ENCODE data around the gene CPNE7.

Gene CPNE7

GRCh38 chr16:89583895-89584644, 8.5 kb downstream of the CPNE7 start:
- H3K4me3 ChIP-seq (ENCODE audit: low read length, poor library complexity, severe bottlenecking), result no peak overlapping the region
- no peak overlapping the region for H2AFZ ChIP-seq (ENCODE audit: low read length)
- no peak overlapping the region for H3K9ac ChIP-seq (ENCODE audit: low read depth, low read length, poor library complexity, severe bottlenecking)
- no peaks in the 10 kb centered on the region for H3F3A ChIP-seq (ENCODE audit: low read depth)
- no peak for TF ChIP-seq CTCF (conservative IDR thresholded peaks at IDR 0.05; ENCODE audit: low read length)
- no peak for TF ChIP-seq EZH2phosphoT487 (IDR thresholded peaks at IDR 0.05; ENCODE audit: borderline replicate concordance)
- no peaks in the 10 kb centered on the region for H3K27me3 ChIP-seq (ENCODE audit: insufficient read depth, low read length, poor library complexity, severe bottlenecking)
- H3K36me3 ChIP-seq (ENCODE audit: insufficient read depth, low read length), result no peaks in the 10 kb centered on the region
- H3K4me1 ChIP-seq (ENCODE audit: insufficient read depth, low read length, poor library complexity, severe bottlenecking), result no peaks in the 10 kb centered on the region
- no peaks in the 10 kb centered on the region for H4K20me1 ChIP-seq (ENCODE audit: insufficient read depth, low read length, poor library complexity, severe bottlenecking)
- H3K4me2 ChIP-seq (ENCODE audit: low read depth, low read length, poor library complexity, severe bottlenecking), result no peak overlapping the region
- no peaks in the 10 kb centered on the region for H3K79me2 ChIP-seq (ENCODE audit: insufficient read depth, low read length)
- no peaks in the 10 kb centered on the region for H3K9me2 ChIP-seq (replicated peaks; ENCODE audit: low read depth, low read length)
- H3K9me3 ChIP-seq (ENCODE audit: insufficient read depth, low read depth, low read length), result no peaks in the 10 kb centered on the region

- Histone ChIP-seq H3K9ac (ENCODE audit: low read depth, low read length, poor library complexity, severe bottlenecking) (no peak overlapping the region), H3K4me1 (ENCODE audit: insufficient read depth, low read length, poor library complexity, severe bottlenecking) (no peaks in the 10 kb centered on the region), H3K36me3 (ENCODE audit: insufficient read depth, low read length) (no peaks in the 10 kb centered on the region), H3K79me2 (ENCODE audit: insufficient read depth, low read length) (no peaks in the 10 kb centered on the region), H3K4me2 (ENCODE audit: low read depth, low read length, poor library complexity, severe bottlenecking) (no peak overlapping the region), H3K9me2 (replicated peaks; ENCODE audit: low read depth, low read length) (no peaks in the 10 kb centered on the region), H2AFZ (ENCODE audit: low read length) (no peak overlapping the region), H3K9me3 (ENCODE audit: insufficient read depth, low read depth, low read length) (no peaks in the 10 kb centered on the region), H3F3A (ENCODE audit: low read depth) (no peaks in the 10 kb centered on the region), H3K4me3 (ENCODE audit: low read length, poor library complexity, severe bottlenecking) (no peak overlapping the region), H3K27me3 (ENCODE audit: insufficient read depth, low read length, poor library complexity, severe bottlenecking) (no peaks in the 10 kb centered on the region), H4K20me1 (ENCODE audit: insufficient read depth, low read length, poor library complexity, severe bottlenecking) (no peaks in the 10 kb centered on the region)
- TF ChIP-seq EZH2phosphoT487 (IDR thresholded peaks at IDR 0.05; ENCODE audit: borderline replicate concordance), result no peak
- TF ChIP-seq CTCF (conservative IDR thresholded peaks at IDR 0.05; ENCODE audit: low read length), result no peak
These were observed 9.4 kb downstream of the CPNE7 start for GRCh38 chr16:89584768-89585549.

GRCh38 chr16:89586218-89586617, 10.7 kb downstream of the CPNE7 start:
- Histone ChIP-seq H4K20me1 (ENCODE audit: insufficient read depth, low read length, poor library complexity, severe bottlenecking) (no peaks in the 10 kb centered on the region), H3K36me3 (ENCODE audit: insufficient read depth, low read length) (no peaks in the 10 kb centered on the region)
- no peak for TF ChIP-seq CTCF (conservative IDR thresholded peaks at IDR 0.05; ENCODE audit: low read length)
- TF ChIP-seq EZH2phosphoT487 (IDR thresholded peaks at IDR 0.05; ENCODE audit: borderline replicate concordance), result no peak

More at GRCh38 chr16:89586218-89586617, 10.7 kb downstream of the CPNE7 start:
- no peaks in the 10 kb centered on the region for H3F3A ChIP-seq (ENCODE audit: low read depth)
- H3K9me2 ChIP-seq (replicated peaks; ENCODE audit: low read depth, low read length), result no peaks in the 10 kb centered on the region
- H3K4me2 ChIP-seq (ENCODE audit: low read depth, low read length, poor library complexity, severe bottlenecking), result no peak overlapping the region
- H3K79me2 ChIP-seq (ENCODE audit: insufficient read depth, low read length), result no peaks in the 10 kb centered on the region
- no peaks in the 10 kb centered on the region for H3K9me3 ChIP-seq (ENCODE audit: insufficient read depth, low read depth, low read length)
- no peaks in the 10 kb centered on the region for H3K27me3 ChIP-seq (ENCODE audit: insufficient read depth, low read length, poor library complexity, severe bottlenecking)
- no peak overlapping the region for H3K9ac ChIP-seq (ENCODE audit: low read depth, low read length, poor library complexity, severe bottlenecking)
- no peak overlapping the region for H2AFZ ChIP-seq (ENCODE audit: low read length)
- no peak overlapping the region for H3K4me3 ChIP-seq (ENCODE audit: low read length, poor library complexity, severe bottlenecking)
- H3K4me1 ChIP-seq (ENCODE audit: insufficient read depth, low read length, poor library complexity, severe bottlenecking), result no peaks in the 10 kb centered on the region
